Esophagus squamous epithelium (tissue), 5 donors: ENCODE results near the gene MYO3B. TPM values are rescaled to one million over a fixed set of nuclear protein-coding genes. Genes with fewer than 3 reads are reported as not detected.

Experiments used
- DNase-seq: peaks from one replicate; lab custom pipeline; 2025; lab: John Stamatoyannopoulos, UW
- H3K27ac ChIP-seq, 4 donors: fragments of 200-600 bp; sonication (generic); one replicate each; pipeline ENCODE4 v1.5.1; 2016 to 2019; ENCODE audit warnings: mild to moderate bottlenecking in 1 of 4
- H3K27me3 ChIP-seq, 4 donors: fragments of 200-600 bp; sonication (generic); 1 replicate in 3 of 4; 2 replicates in 1 of 4; pipeline versions ENCODE4 v1.5.1 to v1.6.0; 2017 to 2021; ENCODE audit warnings: antibody characterized with exemption in 1 of 4
- H3K36me3 ChIP-seq, 3 donors: fragments of 200-600 bp; sonication (generic); one replicate each; pipeline ENCODE4 v1.5.1; 2016 to 2019
- H3K4me1 ChIP-seq, 3 donors: fragments of 200-600 bp; sonication (generic); one replicate each; pipeline ENCODE4 v1.5.1; 2017 to 2019
- H3K4me3 ChIP-seq, 4 donors: fragments of 200-600 bp; sonication (generic); 1 replicate in 3 of 4; 2 replicates in 1 of 4; pipeline ENCODE4 v1.5.1; 2016 to 2019; ENCODE audit warnings: mild to moderate bottlenecking in 2 of 4, moderate library complexity in 1 of 4
- H3K9me3 ChIP-seq, 3 donors: fragments of 200-600 bp; sonication (generic); one replicate each; pipeline ENCODE4 v1.5.1; 2016 to 2019
- CTCF ChIP-seq, 6 experiments: fragments of 450-650 bp in 4 of 6; fragments of 200-600 bp in 2 of 6; sonication (generic) in 2 of 6; IDR thresholded peaks; one replicate each; pipeline ENCODE4 v1.5.1; 2016 to 2019; ENCODE audit warnings: antibody characterized with exemption in 6 of 6, mild to moderate bottlenecking in 4 of 6, moderate library complexity in 4 of 6
- POLR2A ChIP-seq, 4 donors: fragments of 450-650 bp; IDR thresholded peaks; one replicate each; pipeline ENCODE4 v1.6.1; 2017; ENCODE audit warnings: antibody characterized with exemption in 4 of 4, mild to moderate bottlenecking in 4 of 4, moderate library complexity in 3 of 4
- WGBS, 2 donors: methylation state at CpG; one replicate each; pipeline ENCODE4 v1.1.5; 2018; 5-methylcytosine and 5-hydroxymethylcytosine counted together
- intact Hi-C: fragments of 100-400 bp; cut with DNase I; formaldehyde crosslinking; loops from one replicate; pipeline ENCODE4 v1.15.0; 2022
- total RNA-seq, 4 donors: library from RNA; depleted of rRNA; stranded (reverse); fragments of >200 nt; gene quantifications; one replicate each; pipeline ENCODE4 v1.1.0, GENCODE V29; 2016
- donor health status: DM: yes; HTN: yes; CAD: no.

MYO3B gene
- total RNA-seq, 4 donors from 2014 or later: 0.15 to 0.38 (median 0.18) TPM

DNA sequence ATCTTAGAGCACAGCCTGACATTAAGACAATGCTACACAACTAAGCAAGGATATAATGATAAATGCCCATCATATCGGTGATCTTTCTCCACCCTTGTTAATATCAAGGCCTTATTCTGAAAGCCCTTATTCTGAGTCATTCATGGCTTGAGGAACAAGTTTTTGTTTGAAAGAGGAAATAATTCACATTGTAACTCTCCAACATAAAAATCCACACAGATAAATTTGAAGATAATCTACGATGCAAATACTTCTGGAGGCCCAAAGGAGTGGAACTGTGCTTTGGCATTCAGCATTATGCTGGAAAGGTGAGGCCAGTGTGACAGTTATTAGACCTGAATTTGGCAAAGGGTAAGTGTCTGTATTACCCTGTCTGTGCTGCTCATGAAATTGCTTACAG is 227.4 kb downstream of the MYO3B start:
- DNase-seq: no peak
- H3K9me3 ChIP-seq: no peaks in the 10 kb centered on the region
- H3K27me3 ChIP-seq: peaks cover 0 to 56% (median 0%) of the 10 kb centered on the region in 4 donors
- H3K27ac ChIP-seq: no peak overlapping the region
- intact Hi-C loops: loop anchor here (5.0 kb wide), 1 partner anchor 407 kb away; no protein-coding TSS in a partner anchor
- no peak overlapping the region for H3K4me3 ChIP-seq
- H3K4me1 ChIP-seq: peaks cover 0 to 10% (median 6%) of the 10 kb centered on the region in 3 donors
- no peaks in the 10 kb centered on the region for H3K36me3 ChIP-seq
- 36 to 42% methylated on average over 2 of the region's 2 CpGs for WGBS, 2 donors
- TF ChIP-seq CTCF (IDR thresholded peaks at IDR 0.05) (no peak), POLR2A (IDR thresholded peaks at IDR 0.05) (no peak)

GRCh38 chr2:170408461-170409163 is 230.7 kb downstream of the MYO3B start:
- Histone ChIP-seq H3K4me3 (peak overlapping the region in 1 of 4 donors; percentile 45), H3K36me3 (no peaks in the 10 kb centered on the region), H3K27me3 (peaks cover 0 to 35% (median 0%) of the 10 kb centered on the region in 4 donors), H3K9me3 (no peaks in the 10 kb centered on the region), H3K4me1 (peaks cover 0 to 10% (median 6%) of the 10 kb centered on the region in 3 donors), H3K27ac (no peak overlapping the region)
- WGBS, 2 donors: 30 to 39% methylated on average over 6 of the region's 6 CpGs
- intact Hi-C loops: loop anchor here (5.0 kb wide), 1 partner anchor 404 kb away; no protein-coding TSS in a partner anchor
- no peak for DNase-seq
- no peak for TF ChIP-seq CTCF (IDR thresholded peaks at IDR 0.05)
- TF ChIP-seq POLR2A (IDR thresholded peaks at IDR 0.05): no peak

GRCh38 chr2:170409164-170409535 is 231.2 kb downstream of the MYO3B start:
- Histone ChIP-seq H3K4me3 (peak overlapping the region in 1 of 4 donors; percentile 45), H3K27me3 (peaks cover 0 to 29% (median 0%) of the 10 kb centered on the region in 4 donors), H3K9me3 (no peaks in the 10 kb centered on the region), H3K27ac (no peak overlapping the region), H3K4me1 (peaks cover 0 to 10% (median 6%) of the 10 kb centered on the region in 3 donors), H3K36me3 (no peaks in the 10 kb centered on the region)
- WGBS, 2 donors: 3% methylated on average over 9 of the region's 9 CpGs
- TF ChIP-seq POLR2A (IDR thresholded peaks at IDR 0.05) (no peak), CTCF (IDR thresholded peaks at IDR 0.05) (peak; percentile 61 to 88 (median 82))
- DNase-seq: peak; percentile 0
- intact Hi-C loops: loop anchor here (5.0 kb wide), 1 partner anchor 403 kb away; no protein-coding TSS in a partner anchor

DNA sequence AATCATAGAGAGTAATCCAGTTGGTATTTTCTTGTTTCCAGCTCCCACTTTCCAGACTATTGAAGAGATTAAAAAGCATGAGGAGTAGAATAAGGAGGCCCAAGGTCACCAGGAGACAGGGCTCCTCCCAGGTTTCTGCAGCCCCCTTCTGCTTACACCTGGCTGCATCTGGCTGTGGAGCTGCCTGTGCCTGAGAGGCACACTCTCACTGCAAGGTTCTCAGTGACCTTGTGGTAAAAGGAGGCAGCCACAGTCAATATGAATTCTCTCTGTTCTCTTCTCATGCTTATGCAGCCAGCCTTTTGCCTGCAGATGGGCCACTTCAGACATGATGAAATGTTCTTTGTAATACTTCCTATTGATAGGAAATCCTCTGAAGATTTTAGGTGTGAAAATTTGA is 233.7 kb downstream of the MYO3B start:
- intact Hi-C loops: no loop called here
- Histone ChIP-seq H3K36me3 (no peaks in the 10 kb centered on the region), H3K4me1 (peaks cover 0 to 10% (median 6%) of the 10 kb centered on the region in 3 donors), H3K27me3 (peaks cover 0 to 23% (median 0%) of the 10 kb centered on the region in 4 donors), H3K4me3 (no peak overlapping the region), H3K9me3 (no peaks in the 10 kb centered on the region), H3K27ac (no peak overlapping the region)
- TF ChIP-seq POLR2A (IDR thresholded peaks at IDR 0.05): no peak
- no peak for TF ChIP-seq CTCF (IDR thresholded peaks at IDR 0.05)
- DNase-seq: no peak

DNA sequence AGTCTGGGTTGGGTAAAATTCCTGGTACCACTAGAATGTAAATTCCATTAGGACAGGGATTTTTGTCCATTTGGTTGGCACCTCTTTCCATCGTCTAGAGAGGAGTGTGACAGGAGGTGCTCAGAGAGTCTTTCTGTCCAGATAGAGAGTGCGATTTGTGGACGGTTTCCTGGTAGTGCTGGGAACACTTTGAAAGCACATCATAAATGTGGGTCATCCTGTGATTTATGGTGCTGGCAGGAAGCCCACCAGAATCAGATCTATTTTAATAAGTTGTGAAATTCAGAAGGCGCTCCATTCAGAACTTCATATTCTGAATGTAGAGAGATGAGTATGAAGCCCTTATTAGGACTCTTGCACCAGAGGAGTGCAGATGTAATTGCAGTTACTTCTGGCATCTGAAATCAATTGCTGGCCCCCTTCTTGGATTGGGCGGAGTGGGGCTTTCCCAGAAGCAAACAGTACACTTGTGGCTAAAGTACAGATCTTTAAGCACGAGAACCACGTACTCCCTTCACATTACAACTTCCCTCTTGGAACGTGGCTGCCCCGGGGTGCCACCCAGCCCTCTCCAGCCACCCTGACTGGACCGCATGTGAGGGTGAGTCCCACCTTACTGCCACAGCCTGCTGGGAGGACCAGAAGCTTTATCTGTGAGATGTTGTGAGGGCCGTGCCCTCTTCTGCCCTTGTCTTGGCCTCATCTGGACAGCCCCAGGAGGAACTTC is 243.2 kb downstream of the MYO3B start:
- intact Hi-C loops: no loop called here
- H3K27me3 ChIP-seq: peaks cover 0 to 15% (median 0%) of the 10 kb centered on the region in 4 donors
- H3K4me3 ChIP-seq: no peak overlapping the region
- no peak overlapping the region for H3K27ac ChIP-seq
- no peaks in the 10 kb centered on the region for H3K4me1 ChIP-seq
- DNase-seq: no peak
- 49 to 70% methylated on average over 8 to 11 of the region's 11 CpGs for WGBS, 2 donors
- no peaks in the 10 kb centered on the region for H3K9me3 ChIP-seq
- TF ChIP-seq POLR2A (IDR thresholded peaks at IDR 0.05) (no peak), CTCF (IDR thresholded peaks at IDR 0.05) (no peak)
- H3K36me3 ChIP-seq: no peaks in the 10 kb centered on the region
